Fibroblast of lung (primary cell): ENCODE measurements around the gene SCD5.

Source experiments
- CTCF ChIP-seq, 2 donors: IDR thresholded peaks in 1 of 2; conservative IDR thresholded peaks in 1 of 2; 1 replicate in 1 of 2; 2 replicates in 1 of 2; pipeline ENCODE4 v1.5.1; 2011 to 2012; ENCODE audit warnings: low read length in 2 of 2, control low read depth in 1 of 2, inconsistent platforms in 1 of 2, low read depth in 1 of 2, mild to moderate bottlenecking in 1 of 2
- EZH2 ChIP-seq: IDR thresholded peaks from 2 replicates; pipeline ENCODE4 v1.5.1; 2012; ENCODE audit warnings: low read length, control low read depth, mild to moderate bottlenecking; ENCODE audit errors: missing control alignments

DNA sequence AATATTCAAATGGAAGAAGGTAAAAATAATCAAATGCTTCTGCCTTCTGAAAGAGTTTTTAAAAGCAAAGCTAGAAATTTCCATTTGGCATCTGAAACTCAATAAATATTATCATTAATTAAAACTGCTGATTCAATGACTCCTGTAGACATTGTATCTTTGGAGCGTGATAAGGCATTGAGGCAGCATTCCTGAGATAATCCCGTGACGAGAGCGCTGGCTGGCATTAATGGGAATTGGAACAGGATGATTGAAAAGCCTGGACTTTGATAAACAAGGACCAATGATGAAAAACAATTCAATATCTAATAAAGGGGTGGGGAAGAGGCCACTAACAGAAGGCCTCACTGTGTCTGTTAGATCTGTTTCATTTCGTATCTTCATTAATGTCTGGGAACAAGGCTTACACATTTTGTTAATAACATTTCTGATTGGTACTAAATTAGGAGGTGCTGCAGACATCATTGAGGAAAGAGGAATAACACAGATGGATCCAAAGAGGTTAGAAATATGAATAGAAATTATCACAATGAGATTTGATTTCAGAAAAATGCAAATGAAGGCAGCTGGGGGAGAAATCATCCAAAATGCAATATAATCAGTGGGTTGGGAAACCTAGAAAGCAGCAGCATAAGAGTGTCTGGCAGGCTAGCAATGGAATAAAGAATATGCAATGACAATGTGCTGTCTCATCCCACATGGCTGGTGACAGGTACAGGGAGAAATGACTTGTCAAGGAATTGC, 102.3 kb downstream of the SCD5 start:
- TF ChIP-seq CTCF (conservative IDR thresholded peaks at IDR 0.05 in 1 of 2, IDR thresholded peaks at IDR 0.05 in 1 of 2; ENCODE audit: low read depth in 1 of 2, low read length in 2 of 2) (no peak), EZH2 (no peak)
